Cardiac muscle cell (in vitro differentiated cells and primary cell): ENCODE results near the gene ZAP70. TPM values are rescaled to one million over a fixed set of nuclear protein-coding genes. Genes with fewer than 3 reads are reported as not detected.

Experiments
- DNase-seq, 2 donors: peaks; one replicate each; pipeline versions ENCODE4 v3.0.0 to v3.0.0-alpha.2; 2010 to 2017; ENCODE audit warnings: low read depth in 1 of 2, low spot score in 1 of 2
- H3K27ac ChIP-seq: fragments of 200-600 bp; sonication (generic); 2 replicates; pipeline ENCODE4 v1.5.1; 2016
- H3K27me3 ChIP-seq: fragments of 200-600 bp; sonication (generic); 2 replicates; pipeline ENCODE4 v1.6.0; 2016; ENCODE audit warnings: control low read depth
- H3K36me3 ChIP-seq: fragments of 200-600 bp; sonication (generic); 2 replicates; pipeline ENCODE4 v1.5.1; 2016; ENCODE audit warnings: control low read depth
- H3K4me1 ChIP-seq: fragments of 200-600 bp; sonication (generic); 2 replicates; pipeline ENCODE4 v1.8.1; 2017; ENCODE audit warnings: low read depth, mild to moderate bottlenecking, mixed run types
- H3K4me3 ChIP-seq: fragments of 200-600 bp; sonication (generic); 2 replicates; pipeline ENCODE4 v1.5.1; 2016; ENCODE audit warnings: mild to moderate bottlenecking
- H3K9me3 ChIP-seq: fragments of 200-600 bp; sonication (generic); 2 replicates; pipeline ENCODE4 v1.5.1; 2017; ENCODE audit warnings: low read depth, mild to moderate bottlenecking, control low read depth
- CTCF ChIP-seq: IDR thresholded peaks from 2 replicates; pipeline ENCODE4 v1.5.1; 2012; ENCODE audit warnings: low read depth, mild to moderate bottlenecking, low read length
- polyA plus RNA-seq: library from polyadenylated mRNA; unstranded; fragments of >200 nt; fragmentation: Nextera tagmentation; extraction: Ambion mirVana; gene quantifications from 2 replicates; pipeline ENCODE4 v1.2.1, GENCODE V29; 2016
- total RNA-seq: library from RNA; depleted of rRNA; stranded (reverse); fragments of >200 nt; gene quantifications from 2 replicates; pipeline ENCODE4 v1.2.3, GENCODE V29; 2016

ZAP70 gene
- total and polyA plus RNA-seq, 2 experiments from 2014 or later, result 3.5 to 7.3 TPM

- no peak overlapping the region for H3K4me3 ChIP-seq
- no peak for TF ChIP-seq CTCF
Measured at GRCh38 chr2:97741686-97742085, 28.3 kb downstream of the ZAP70 start.

GRCh38 chr2:97742381-97742847 lies 29.0 kb downstream of the ZAP70 start:
- H3K27me3 ChIP-seq, result no peaks in the 10 kb centered on the region
- H3K4me1 ChIP-seq, result peaks cover 4% of the 10 kb centered on the region
- DNase-seq, result no peak
- TF ChIP-seq CTCF, result no peak
- no peaks in the 10 kb centered on the region for H3K9me3 ChIP-seq
- no peak overlapping the region for H3K4me3 ChIP-seq
- no peaks in the 10 kb centered on the region for H3K36me3 ChIP-seq
- no peak overlapping the region for H3K27ac ChIP-seq

More at GRCh38 chr2:97741686-97742085, 28.3 kb downstream of the ZAP70 start:
- no peaks in the 10 kb centered on the region for H3K9me3 ChIP-seq
- H3K36me3 ChIP-seq, result no peaks in the 10 kb centered on the region
- no peak overlapping the region for H3K27ac ChIP-seq
- H3K27me3 ChIP-seq, result no peaks in the 10 kb centered on the region
- no peak for DNase-seq
- no peaks in the 10 kb centered on the region for H3K4me1 ChIP-seq

GRCh38 chr2:97743913-97744312 lies 30.5 kb downstream of the ZAP70 start:
- Histone ChIP-seq H3K4me1 (peaks cover 6% of the 10 kb centered on the region), H3K4me3 (no peak overlapping the region), H3K36me3 (no peaks in the 10 kb centered on the region), H3K27me3 (no peaks in the 10 kb centered on the region), H3K27ac (no peak overlapping the region), H3K9me3 (no peaks in the 10 kb centered on the region)
- DNase-seq, result no peak
- no peak for TF ChIP-seq CTCF

GRCh38 chr2:97745474-97746174 lies 32.2 kb downstream of the ZAP70 start:
- Histone ChIP-seq H3K27ac (no peak overlapping the region), H3K4me1 (peaks cover 6% of the 10 kb centered on the region), H3K27me3 (no peaks in the 10 kb centered on the region), H3K36me3 (no peaks in the 10 kb centered on the region), H3K4me3 (no peak overlapping the region), H3K9me3 (no peaks in the 10 kb centered on the region)
- DNase-seq, result no peak
- TF ChIP-seq CTCF, result no peak

GRCh38 chr2:97747285-97747684 lies 33.9 kb downstream of the ZAP70 start:
- Histone ChIP-seq H3K4me3 (no peak overlapping the region), H3K9me3 (no peaks in the 10 kb centered on the region), H3K36me3 (no peaks in the 10 kb centered on the region), H3K4me1 (peaks cover 11% of the 10 kb centered on the region), H3K27ac (peak overlapping the region; percentile 34), H3K27me3 (no peaks in the 10 kb centered on the region)
- no peak for TF ChIP-seq CTCF
- no peak for DNase-seq
